NT2/D1 (cell line): ENCODE data around the gene MLLT6.

Source experiments
- DNase-seq: peaks from one replicate; pipeline ENCODE4 v3.0.0-alpha.2; 2011; ENCODE audit warnings: low read depth, low spot score
- H3K27me3 ChIP-seq: 2 replicates; pipeline ENCODE4 v1.6.0; 2011; ENCODE audit warnings: mild to moderate bottlenecking; ENCODE audit not compliant: insufficient read length, insufficient read depth
- H3K36me3 ChIP-seq: 2 replicates; pipeline ENCODE4 v1.6.1; 2011; ENCODE audit warnings: mild to moderate bottlenecking, low read length, mixed read lengths; ENCODE audit not compliant: insufficient read depth, insufficient read length
- H3K4me1 ChIP-seq: 2 replicates; pipeline ENCODE4 v1.5.1; 2011; ENCODE audit not compliant: insufficient read depth, insufficient read length
- H3K4me3 ChIP-seq: 2 replicates; pipeline ENCODE4 v1.5.1; 2011; ENCODE audit warnings: low read depth; ENCODE audit not compliant: insufficient read length
- H3K9ac ChIP-seq: 2 replicates; pipeline ENCODE4 v1.6.0; 2011; ENCODE audit warnings: low read depth; ENCODE audit not compliant: insufficient read length
- H3K9me3 ChIP-seq: 2 replicates; pipeline ENCODE4 v1.5.1; 2011; ENCODE audit warnings: mild to moderate bottlenecking, low read length; ENCODE audit not compliant: insufficient read depth
- SUZ12 ChIP-seq: IDR thresholded peaks from 2 replicates; pipeline ENCODE4 v1.6.1; 2011; ENCODE audit not compliant: insufficient read length, insufficient read depth; ENCODE audit errors: extremely low read depth
- YY1 ChIP-seq: IDR thresholded peaks from 2 replicates; pipeline ENCODE4 v1.6.1; 2011; ENCODE audit not compliant: insufficient read length, insufficient read depth
- ZNF274 ChIP-seq: IDR thresholded peaks from 2 replicates; pipeline ENCODE4 v1.6.1; 2011; ENCODE audit warnings: mild to moderate bottlenecking, low read depth, low read length

Gene MLLT6

DNA sequence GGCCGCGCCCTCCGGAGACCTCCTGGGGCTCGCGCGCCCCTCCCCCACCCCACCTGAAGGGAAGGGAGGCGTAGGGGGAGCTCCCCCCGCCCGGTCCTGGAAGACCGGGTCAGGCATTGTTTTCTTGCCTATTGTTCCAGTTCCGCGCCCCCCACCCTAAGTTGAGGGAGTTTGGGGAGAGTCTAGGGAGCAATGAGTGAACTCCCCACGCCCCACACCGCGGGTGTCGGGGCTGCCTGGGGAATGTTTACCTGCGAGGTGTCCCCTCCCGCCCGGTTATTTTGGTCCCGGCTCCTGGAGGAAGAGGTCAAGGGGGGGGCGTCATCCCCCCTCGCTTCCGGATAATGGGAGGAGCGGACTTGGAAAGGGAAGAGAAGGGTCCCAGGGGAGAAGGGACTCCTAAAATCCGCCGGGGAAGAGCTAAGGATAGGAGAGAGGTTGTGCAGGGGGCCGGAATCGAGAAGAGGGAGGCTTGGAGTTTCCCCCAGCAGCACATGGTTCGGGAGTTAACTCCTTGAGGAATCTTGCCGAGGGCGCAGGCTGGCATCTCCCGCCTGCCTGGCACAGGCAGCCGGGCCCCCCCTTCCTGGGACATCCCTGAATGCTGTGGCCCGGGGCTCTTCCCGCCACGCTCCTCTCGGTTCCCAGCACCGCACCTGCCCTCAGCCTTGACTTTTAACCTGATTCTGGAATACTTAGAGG, 881 bp downstream of the MLLT6 start:
- DNase-seq, result no peak
- Histone ChIP-seq H3K9ac (peak overlapping the region; percentile 75), H3K4me3 (peak overlapping the region; percentile 59), H3K36me3 (peaks cover 8% of the 10 kb centered on the region), H3K9me3 (no peaks in the 10 kb centered on the region), H3K4me1 (peaks cover 37% of the 10 kb centered on the region), H3K27me3 (peaks cover 60% of the 10 kb centered on the region)
- no peak for TF ChIP-seq ZNF274

- Histone ChIP-seq H3K9me3 (no peaks in the 10 kb centered on the region), H3K4me3 (peak overlapping the region; percentile 59), H3K36me3 (peaks cover 8% of the 10 kb centered on the region), H3K4me1 (peaks cover 43% of the 10 kb centered on the region), H3K27me3 (peaks cover 53% of the 10 kb centered on the region), H3K9ac (peak overlapping the region; percentile 75)
- TF ChIP-seq YY1 (no peak), SUZ12 (no peak), ZNF274 (no peak)
- DNase-seq, result no peak
Measured at GRCh38 chr17:38706505-38707216, 1.6 kb downstream of the MLLT6 start.

DNA sequence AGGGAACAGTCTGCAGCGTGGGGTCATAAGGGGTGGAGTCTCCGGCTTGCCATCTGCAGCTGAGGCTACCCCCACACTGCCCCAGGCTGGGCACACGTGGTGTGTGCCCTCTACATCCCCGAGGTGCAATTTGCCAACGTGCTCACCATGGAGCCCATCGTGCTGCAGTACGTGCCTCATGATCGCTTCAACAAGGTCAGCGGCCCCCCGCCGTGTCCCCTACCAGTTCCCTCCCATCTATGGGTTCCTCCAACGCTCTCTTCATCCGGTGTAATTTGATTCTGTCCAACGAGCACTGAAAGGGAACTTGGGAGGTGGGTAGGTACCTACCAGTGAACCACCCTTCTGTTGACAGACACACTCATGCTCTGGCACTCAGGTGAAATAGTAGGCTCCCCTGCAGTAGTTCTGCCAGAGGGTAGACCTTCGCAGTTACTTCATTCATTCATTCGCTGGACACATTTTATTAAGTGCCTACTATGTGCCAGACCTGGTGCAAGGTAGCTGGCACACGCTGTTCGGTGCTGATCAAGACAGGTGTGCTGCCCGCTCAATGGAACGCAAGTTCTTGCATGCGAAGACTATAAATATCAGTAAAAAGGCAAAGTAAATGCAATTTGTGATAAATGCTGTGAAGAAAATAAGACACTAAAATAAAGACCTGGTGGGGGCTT, 2.7 kb downstream of the MLLT6 start:
- Histone ChIP-seq H3K9ac (no peak overlapping the region), H3K27me3 (peaks cover 43% of the 10 kb centered on the region), H3K4me1 (peaks cover 44% of the 10 kb centered on the region), H3K9me3 (no peaks in the 10 kb centered on the region), H3K36me3 (peaks cover 13% of the 10 kb centered on the region), H3K4me3 (no peak overlapping the region)
- TF ChIP-seq SUZ12 (no peak), ZNF274 (no peak), YY1 (no peak)
- DNase-seq, result no peak

GRCh38 chr17:38709104-38709820, 4.2 kb downstream of the MLLT6 start:
- Histone ChIP-seq H3K9me3 (no peaks in the 10 kb centered on the region), H3K4me1 (peaks cover 44% of the 10 kb centered on the region), H3K36me3 (peaks cover 19% of the 10 kb centered on the region), H3K9ac (no peak overlapping the region), H3K27me3 (peaks cover 29% of the 10 kb centered on the region), H3K4me3 (no peak overlapping the region)
- no peak for TF ChIP-seq ZNF274
- no peak for TF ChIP-seq SUZ12
- no peak for TF ChIP-seq YY1
- no peak for DNase-seq

GRCh38 chr17:38709864-38710603, 5.0 kb downstream of the MLLT6 start:
- Histone ChIP-seq H3K9ac (peak overlapping the region; percentile 9), H3K36me3 (peaks cover 19% of the 10 kb centered on the region), H3K4me3 (no peak overlapping the region), H3K9me3 (no peaks in the 10 kb centered on the region), H3K4me1 (peaks cover 40% of the 10 kb centered on the region), H3K27me3 (peaks cover 25% of the 10 kb centered on the region)
- no peak for DNase-seq
- TF ChIP-seq ZNF274, result no peak
- TF ChIP-seq YY1, result no peak
- TF ChIP-seq SUZ12, result no peak

- Histone ChIP-seq H3K9me3 (no peaks in the 10 kb centered on the region), H3K9ac (no peak overlapping the region), H3K4me1 (peaks cover 45% of the 10 kb centered on the region), H3K36me3 (peaks cover 19% of the 10 kb centered on the region), H3K4me3 (no peak overlapping the region), H3K27me3 (peaks cover 25% of the 10 kb centered on the region)
- no peak for DNase-seq
- TF ChIP-seq ZNF274, result no peak
- no peak for TF ChIP-seq YY1
- TF ChIP-seq SUZ12, result no peak
Measured at GRCh38 chr17:38710604-38710962, 5.5 kb downstream of the MLLT6 start.
